ENCODE measurements around the gene SLC18A3.

DNA sequence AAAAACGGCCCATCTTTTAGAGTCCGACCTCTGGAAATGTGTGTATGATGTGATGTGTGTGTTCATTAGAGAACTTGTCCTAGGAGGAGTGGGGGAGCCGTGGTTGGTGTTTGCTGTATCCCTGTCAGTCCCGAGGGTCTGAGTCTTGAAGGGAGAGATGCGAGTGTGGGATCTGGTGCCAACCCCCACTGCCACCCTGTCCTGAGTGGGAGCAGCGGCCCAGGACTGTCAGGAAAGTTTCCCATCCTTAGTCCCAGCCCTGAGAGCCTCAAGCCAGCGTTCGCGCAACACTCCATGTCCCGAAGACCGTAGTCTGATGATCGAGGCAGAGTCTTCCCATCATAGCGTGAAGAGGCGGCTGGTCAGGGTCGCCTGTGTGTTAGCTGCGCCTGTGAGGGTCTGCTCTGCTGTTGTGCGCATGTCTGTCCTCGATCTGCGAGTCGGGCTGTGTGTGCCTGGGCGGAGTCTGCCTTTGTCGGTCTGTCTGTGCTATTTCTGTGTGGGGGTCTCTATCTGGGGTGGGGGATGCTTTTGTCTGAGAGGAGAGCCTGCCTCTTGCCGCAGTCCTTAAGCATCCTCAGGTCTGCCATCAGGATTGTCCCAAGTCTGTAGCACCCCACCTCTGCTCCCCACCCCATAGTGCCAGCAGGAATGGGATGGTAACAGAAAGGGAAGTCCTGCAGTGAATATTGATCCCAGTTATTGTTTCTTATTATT is 3.2 kb downstream of the SLC18A3 start:
- TF ChIP-seq, protein P1, sequence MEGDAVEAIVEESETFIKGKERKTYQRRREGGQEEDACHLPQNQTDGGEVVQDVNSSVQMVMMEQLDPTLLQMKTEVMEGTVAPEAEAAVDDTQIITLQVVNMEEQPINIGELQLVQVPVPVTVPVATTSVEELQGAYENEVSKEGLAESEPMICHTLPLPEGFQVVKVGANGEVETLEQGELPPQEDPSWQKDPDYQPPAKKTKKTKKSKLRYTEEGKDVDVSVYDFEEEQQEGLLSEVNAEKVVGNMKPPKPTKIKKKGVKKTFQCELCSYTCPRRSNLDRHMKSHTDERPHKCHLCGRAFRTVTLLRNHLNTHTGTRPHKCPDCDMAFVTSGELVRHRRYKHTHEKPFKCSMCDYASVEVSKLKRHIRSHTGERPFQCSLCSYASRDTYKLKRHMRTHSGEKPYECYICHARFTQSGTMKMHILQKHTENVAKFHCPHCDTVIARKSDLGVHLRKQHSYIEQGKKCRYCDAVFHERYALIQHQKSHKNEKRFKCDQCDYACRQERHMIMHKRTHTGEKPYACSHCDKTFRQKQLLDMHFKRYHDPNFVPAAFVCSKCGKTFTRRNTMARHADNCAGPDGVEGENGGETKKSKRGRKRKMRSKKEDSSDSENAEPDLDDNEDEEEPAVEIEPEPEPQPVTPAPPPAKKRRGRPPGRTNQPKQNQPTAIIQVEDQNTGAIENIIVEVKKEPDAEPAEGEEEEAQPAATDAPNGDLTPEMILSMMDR (IDR thresholded peaks at IDR 0.05), result no peak
- TF ChIP-seq POLR2A (IDR thresholded peaks at IDR 0.05), result no peak
